Medulla oblongata (tissue), 1 donor: ENCODE measurements around the gene LGALS4.
"Not testable (repeated sequence)": the region's sequence is repeated elsewhere in the genome, so short reads cannot be mapped to it uniquely, and the experiment has no call there.

Experiments used
- DNase-seq: peaks from one replicate; pipeline ENCODE4 v3.0.0-alpha.2; 2015; ENCODE audit errors: extremely low spot score

LGALS4 gene

DNA sequence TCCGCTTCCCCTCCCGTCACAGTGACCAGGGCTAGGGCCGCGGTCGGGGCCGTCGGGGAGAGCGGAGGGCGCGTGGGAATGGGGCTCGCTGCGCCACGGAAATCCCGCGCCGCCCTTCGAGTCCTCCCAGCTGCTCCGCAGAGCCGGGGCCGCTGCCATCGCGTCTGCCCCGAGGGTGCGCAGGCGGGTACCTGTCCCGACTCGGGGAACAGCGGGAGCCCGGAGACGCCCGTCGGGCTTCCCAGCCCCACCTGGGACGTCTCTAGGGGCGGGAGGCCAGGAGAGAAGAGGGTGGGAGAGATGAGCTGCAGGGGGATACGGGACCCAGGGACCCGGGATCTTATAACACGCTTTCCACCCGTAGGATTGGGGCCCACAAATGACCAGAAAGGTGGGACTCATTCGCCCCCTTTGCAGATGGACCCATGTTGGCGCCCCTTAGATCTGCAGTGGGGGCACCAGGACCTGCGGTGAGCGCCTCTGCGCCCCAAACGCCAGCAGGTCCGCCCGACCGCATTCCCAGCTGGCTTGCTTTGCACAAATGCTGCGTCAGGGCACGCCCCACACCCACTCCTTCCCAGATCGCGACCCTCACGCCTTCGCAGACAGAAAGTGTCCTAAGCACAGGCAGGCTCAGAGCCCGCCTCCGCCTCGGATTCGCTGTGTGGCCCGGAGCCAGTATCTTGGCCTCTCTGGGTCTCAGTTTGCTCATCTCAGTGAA, 42.4 kb downstream of the LGALS4 start:
- DNase-seq: not testable (repeated sequence)

DNA sequence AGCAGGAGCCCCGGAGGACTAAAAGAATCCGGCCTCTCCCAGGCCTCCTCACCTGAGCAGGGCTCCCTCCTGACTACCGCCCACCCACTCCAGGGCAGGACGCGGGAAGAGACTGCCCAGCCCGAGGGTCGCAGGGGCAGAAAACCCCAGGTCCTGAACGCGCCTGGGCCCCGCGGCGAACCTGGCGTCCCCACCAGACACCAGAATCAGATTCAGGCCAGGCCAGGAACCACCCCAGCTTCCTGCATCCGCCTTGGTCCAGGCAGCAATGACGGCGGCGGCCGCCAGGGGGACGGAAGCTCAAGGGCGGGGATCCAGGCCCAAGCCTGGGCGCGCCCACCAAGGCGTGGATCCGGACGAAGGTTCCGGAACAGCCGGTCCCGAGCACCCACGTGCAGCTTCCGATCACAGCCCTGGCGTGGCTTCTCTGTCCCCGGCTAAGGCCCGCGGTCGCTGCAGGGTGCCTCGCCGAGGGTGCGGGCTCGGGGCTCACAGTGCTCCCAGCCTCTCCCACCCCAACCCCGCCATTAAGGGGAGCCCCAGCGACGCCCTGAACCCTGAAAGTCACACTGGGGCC, 43.0 kb downstream of the LGALS4 start:
- peak; percentile 76 for DNase-seq

GRCh38 chr19:38766276-38767047, 46.3 kb downstream of the LGALS4 start:
- no peak for DNase-seq

DNA sequence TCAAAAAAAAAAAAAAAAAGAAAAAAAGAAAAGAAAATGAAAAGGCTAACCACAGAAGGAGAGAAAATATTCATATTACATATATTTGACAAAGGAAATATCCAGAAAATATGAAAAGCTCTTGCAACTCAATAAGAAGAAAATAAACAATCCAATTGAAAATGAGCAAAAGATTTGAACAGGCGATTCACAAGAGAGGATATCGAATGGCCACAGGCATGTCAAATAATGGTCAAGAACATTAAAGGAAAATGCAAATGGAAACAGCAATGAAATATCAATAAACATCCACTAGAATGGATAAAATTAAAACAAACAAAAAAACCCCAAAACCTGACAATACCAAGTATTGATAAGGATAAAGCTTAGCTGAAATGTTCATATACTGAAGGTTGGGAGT, 47.5 kb downstream of the LGALS4 start:
- no peak for DNase-seq

- no peak for DNase-seq
Observed at GRCh38 chr19:38763795-38764220, 48.9 kb downstream of the LGALS4 start.

- not testable (repeated sequence) for DNase-seq
Observed at GRCh38 chr19:38761884-38762389, 50.8 kb downstream of the LGALS4 start.

DNA sequence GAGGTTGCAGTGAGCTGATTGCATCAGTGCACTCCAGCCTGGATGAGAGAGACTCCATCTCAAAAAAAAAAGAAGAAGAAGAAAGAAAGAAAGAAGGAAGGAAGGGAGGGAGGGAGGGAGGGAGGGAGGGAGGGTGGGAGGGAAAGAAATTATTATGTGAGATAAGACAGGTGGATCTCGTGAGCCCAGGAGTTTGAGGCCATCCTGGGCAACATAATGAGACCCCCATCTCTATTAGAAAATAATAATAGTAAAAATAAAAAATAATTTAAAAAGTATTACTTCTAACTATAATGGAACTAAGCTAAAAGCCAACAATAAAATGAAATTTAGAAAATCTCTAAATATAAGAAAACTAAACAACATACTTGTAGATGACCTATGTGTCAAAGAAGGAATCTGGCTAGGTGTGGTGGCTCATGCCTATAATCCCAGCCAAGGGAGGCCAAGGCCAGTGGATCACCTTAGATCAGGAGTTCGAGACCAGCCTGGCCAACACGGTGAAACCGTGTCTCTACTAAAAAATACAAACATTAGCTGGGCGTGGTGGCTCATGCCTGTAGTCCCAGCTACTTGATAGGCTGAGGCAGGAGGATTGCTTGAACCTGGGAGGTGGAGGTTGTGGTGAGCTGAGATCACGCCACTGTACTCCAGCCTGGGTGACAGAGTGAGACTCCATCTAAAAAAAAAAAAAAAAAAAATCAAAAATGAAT, 51.8 kb downstream of the LGALS4 start:
- DNase-seq: not testable (repeated sequence)

DNA sequence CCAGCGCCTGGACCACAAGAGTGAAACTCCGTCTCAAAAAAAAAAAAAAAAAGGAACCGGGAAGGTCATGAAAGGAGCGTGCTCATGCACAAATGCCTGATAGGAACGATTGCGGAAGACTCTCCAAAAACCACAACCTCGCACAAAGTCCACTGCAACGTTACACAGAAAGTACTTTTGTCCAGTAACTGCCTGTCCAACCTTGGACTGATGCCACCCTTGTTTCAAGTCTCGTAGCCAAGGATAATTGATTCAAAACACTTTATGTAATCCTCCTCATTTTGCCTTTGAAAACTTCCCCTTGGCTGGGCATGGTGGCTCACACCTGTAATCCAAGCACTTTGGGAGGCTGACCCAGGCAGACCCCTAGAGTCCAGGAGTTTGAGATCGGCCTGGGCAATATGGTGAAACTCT, 53.1 kb downstream of the LGALS4 start:
- peak; percentile 34 for DNase-seq

DNA sequence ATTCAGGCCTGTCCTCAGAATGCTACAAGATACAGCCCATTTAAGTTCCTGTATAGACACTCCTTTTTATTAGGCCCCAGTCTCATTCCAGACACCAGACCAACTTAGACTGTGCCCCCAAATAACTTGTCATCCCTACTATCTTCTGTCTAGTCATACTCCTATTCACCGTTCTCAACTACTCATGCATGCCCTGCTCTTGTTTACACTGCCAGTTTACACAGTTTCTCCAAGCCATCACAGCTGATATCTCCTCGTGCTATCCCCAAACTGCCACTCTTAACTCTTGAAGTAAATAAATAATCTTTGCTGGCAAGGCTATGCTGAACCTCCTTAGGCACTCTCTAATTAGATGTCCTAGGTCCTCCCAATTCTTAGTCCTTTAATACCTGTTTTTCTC, 58.5 kb downstream of the LGALS4 start:
- not testable (repeated sequence) for DNase-seq

DNA sequence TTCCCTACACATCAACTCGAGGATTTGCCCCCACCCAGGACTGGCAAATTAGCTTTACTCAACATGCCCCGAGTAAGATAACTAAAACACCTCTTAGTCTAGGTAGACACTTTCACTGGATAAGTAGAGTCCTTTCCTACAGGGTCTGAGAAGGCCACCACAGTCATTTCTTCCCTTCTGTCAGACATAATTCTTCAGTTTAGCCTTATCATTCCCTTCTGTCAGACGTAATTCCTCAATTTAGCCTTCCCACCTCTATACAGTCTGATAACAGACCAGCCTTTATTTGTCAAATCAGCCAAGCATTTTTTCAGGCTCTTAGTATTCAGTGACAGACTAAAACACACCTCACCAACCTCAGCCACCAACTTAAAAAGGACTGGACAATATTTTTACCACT, 59.0 kb downstream of the LGALS4 start:
- DNase-seq: not testable (repeated sequence)
